ENCODE measurements around the gene CORO7.

Gene CORO7

GRCh38 chr16:4408323-4408690, 8.1 kb downstream of the CORO7 start:
- TF ChIP-seq ZFX (IDR thresholded peaks at IDR 0.05; ENCODE audit: borderline replicate concordance): no peak
- TF ChIP-seq CTCF (IDR thresholded peaks at IDR 0.05): no peak
- H3K27ac ChIP-seq: no peak overlapping the region

- no peak overlapping the region for H3K27ac ChIP-seq
- no peak for TF ChIP-seq CTCF (IDR thresholded peaks at IDR 0.05)
- no peak for TF ChIP-seq ZFX (IDR thresholded peaks at IDR 0.05; ENCODE audit: borderline replicate concordance)
Observed at GRCh38 chr16:4407543-4408322, 8.7 kb downstream of the CORO7 start.

- TF ChIP-seq ZFX (IDR thresholded peaks at IDR 0.05; ENCODE audit: borderline replicate concordance): no peak
- no peak for TF ChIP-seq CTCF (IDR thresholded peaks at IDR 0.05)
- H3K27ac ChIP-seq: no peak overlapping the region
Observed at GRCh38 chr16:4404967-4405696, 11.3 kb downstream of the CORO7 start.

- no peak overlapping the region for H3K27ac ChIP-seq
- TF ChIP-seq ZFX (IDR thresholded peaks at IDR 0.05; ENCODE audit: borderline replicate concordance) (no peak), CTCF (IDR thresholded peaks at IDR 0.05) (peak; percentile 84)
Observed at GRCh38 chr16:4404247-4404966, 12.0 kb downstream of the CORO7 start.

GRCh38 chr16:4403133-4403949, 13.1 kb downstream of the CORO7 start:
- TF ChIP-seq CTCF (IDR thresholded peaks at IDR 0.05) (no peak), ZFX (IDR thresholded peaks at IDR 0.05; ENCODE audit: borderline replicate concordance) (no peak)
- H3K27ac ChIP-seq: no peak overlapping the region

GRCh38 chr16:4402439-4403132, 13.8 kb downstream of the CORO7 start:
- TF ChIP-seq CTCF (IDR thresholded peaks at IDR 0.05): peak; percentile 92
- TF ChIP-seq ZFX (IDR thresholded peaks at IDR 0.05; ENCODE audit: borderline replicate concordance): no peak
- H3K27ac ChIP-seq: no peak overlapping the region
